ENCODE results near the gene PROB1. TPM values are rescaled to one million over a fixed set of nuclear protein-coding genes. Genes with fewer than 3 reads are reported as not detected.
A peak's percentile ranks its signal among the peaks of the same experiment; 100 is the strongest.

Gene PROB1
- polyA plus RNA-seq, 3 donors from 2014 or later, result 0.39 to 1.4 TPM; not detected in 1

- Mint-ChIP-seq H3K9me3 (no peaks in the 10 kb centered on the region), H3K36me3 (peaks cover 0 to 10% (median 0%) of the 10 kb centered on the region in 3 donors), H3K27me3 (ENCODE audit: low read depth in 3 of 3) (peaks cover 4 to 8% (median 6%) of the 10 kb centered on the region in 3 donors), H3K4me3 (no peak overlapping the region), H3K27ac (peak overlapping the region in 2 of 6 donors; percentile 14 to 38), H3K4me1 (peaks cover 15 to 16% of the 10 kb centered on the region in 2 donors)
- DNase-seq, result no peak
These were observed 13.3 kb upstream of the PROB1 start for GRCh38 chr5:139408191-139408590.

GRCh38 chr5:139407517-139407916, 12.6 kb upstream of the PROB1 start:
- peaks cover 4 to 8% (median 6%) of the 10 kb centered on the region in 3 donors for H3K27me3 Mint-ChIP-seq (ENCODE audit: low read depth in 3 of 3)
- DNase-seq, result no peak
- peaks cover 21 to 23% of the 10 kb centered on the region in 2 donors for H3K4me1 Mint-ChIP-seq
- peaks cover 0 to 10% (median 0%) of the 10 kb centered on the region in 3 donors for H3K36me3 Mint-ChIP-seq
- no peaks in the 10 kb centered on the region for H3K9me3 Mint-ChIP-seq
- peak overlapping the region in 1 of 6 donors; percentile 14 for H3K27ac Mint-ChIP-seq
- H3K4me3 Mint-ChIP-seq, result no peak overlapping the region

- Mint-ChIP-seq H3K4me3 (no peak overlapping the region), H3K9me3 (no peaks in the 10 kb centered on the region), H3K36me3 (peaks cover 0 to 10% (median 0%) of the 10 kb centered on the region in 3 donors), H3K27ac (no peak overlapping the region), H3K4me1 (peaks cover 22 to 25% of the 10 kb centered on the region in 2 donors), H3K27me3 (ENCODE audit: low read depth in 3 of 3) (peaks cover 4 to 9% (median 8%) of the 10 kb centered on the region in 3 donors)
- DNase-seq, result no peak
These were observed 12.1 kb upstream of the PROB1 start for GRCh38 chr5:139406963-139407362.

- DNase-seq, result no peak
- Mint-ChIP-seq H3K36me3 (peaks cover 0 to 6% (median 0%) of the 10 kb centered on the region in 3 donors), H3K4me3 (peak overlapping the region; percentile 92 to 97 (median 96)), H3K4me1 (peaks cover 23 to 29% of the 10 kb centered on the region in 2 donors), H3K27me3 (ENCODE audit: low read depth in 3 of 3) (peaks cover 4 to 9% (median 8%) of the 10 kb centered on the region in 3 donors), H3K27ac (peak overlapping the region; percentile 97 to 99 (median 98)), H3K9me3 (no peaks in the 10 kb centered on the region)
These were observed 9.6 kb upstream of the PROB1 start for GRCh38 chr5:139404484-139404840.

DNA sequence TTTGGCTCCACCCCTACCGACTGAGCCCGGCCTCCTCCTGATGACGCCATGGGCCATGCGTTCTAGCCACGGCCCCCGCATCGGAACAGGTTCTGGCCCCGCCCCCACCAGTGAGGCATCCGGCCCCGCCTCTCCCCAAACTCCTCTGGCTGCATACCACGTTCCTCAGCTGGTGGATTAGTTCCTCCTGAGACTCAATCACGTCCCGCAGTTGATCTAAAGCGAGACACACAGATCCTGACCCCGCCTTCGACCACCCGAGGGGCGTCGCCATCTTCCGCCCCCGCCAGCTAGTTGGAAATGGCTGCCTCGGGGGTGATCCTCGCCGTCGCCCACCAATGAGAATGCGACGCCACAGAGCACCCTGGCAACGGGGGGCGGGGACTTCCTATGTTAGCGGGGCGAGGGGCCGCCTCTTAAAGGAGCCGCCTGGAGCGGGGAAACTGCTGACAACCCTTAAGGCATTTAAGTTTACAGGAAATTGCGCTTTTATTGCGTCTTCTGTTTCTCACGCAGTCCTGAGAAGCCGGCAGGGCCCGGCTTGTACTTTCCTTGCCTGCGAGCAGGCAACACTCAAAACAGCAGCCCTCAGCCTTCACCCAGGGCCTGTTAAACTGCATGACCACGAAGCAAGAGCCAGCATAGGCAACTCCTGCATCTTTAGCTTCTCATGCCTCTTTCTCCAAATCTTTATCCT, 9.0 kb upstream of the PROB1 start, which contains the start of gene SPATA24:
TSS of gene SPATA24 (minus strand) at position 303 of the 697 bp plus-strand sequence. CDS start at position 274, 29 bp downstream.
- peaks cover 0 to 10% (median 0%) of the 10 kb centered on the region in 3 donors for H3K36me3 Mint-ChIP-seq

DNA sequence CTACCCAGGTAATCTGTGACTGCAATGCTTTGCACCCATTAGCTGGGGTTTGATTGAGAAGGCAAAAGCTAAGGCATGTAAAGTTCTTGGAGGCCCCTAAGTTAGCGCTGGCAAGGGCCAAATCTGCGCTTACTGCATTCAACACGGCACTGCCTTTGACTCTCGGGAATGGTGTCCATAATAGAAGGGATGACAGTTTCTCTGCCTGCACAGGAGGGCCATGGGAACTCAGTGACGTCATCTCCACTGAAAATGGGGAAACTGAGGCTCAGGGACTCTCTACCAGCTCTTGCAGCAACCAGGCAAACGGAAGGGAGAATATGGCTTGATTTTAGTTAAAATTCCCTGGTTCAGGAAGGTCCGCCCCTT, 8.5 kb upstream of the PROB1 start:
- Mint-ChIP-seq H3K4me1 (peaks cover 27 to 33% of the 10 kb centered on the region in 2 donors), H3K27me3 (ENCODE audit: low read depth in 3 of 3) (peaks cover 4 to 9% (median 8%) of the 10 kb centered on the region in 3 donors), H3K4me3 (peak overlapping the region; percentile 92 to 97 (median 96)), H3K9me3 (no peaks in the 10 kb centered on the region), H3K27ac (peak overlapping the region; percentile 97 to 99 (median 98)), H3K36me3 (peaks cover 0 to 10% (median 0%) of the 10 kb centered on the region in 3 donors)
- DNase-seq, result no peak

More for the DNA sequence above, 9.0 kb upstream of the PROB1 start, which contains the start of gene SPATA24:
- Mint-ChIP-seq H3K4me1 (peaks cover 27 to 33% of the 10 kb centered on the region in 2 donors), H3K27ac (peak within 1 kb of the TSS; percentile 97 to 99 (median 98)), H3K4me3 (peak within 1 kb of the TSS; percentile 92 to 97 (median 96)), H3K9me3 (no peaks in the 10 kb centered on the region), H3K27me3 (ENCODE audit: low read depth in 3 of 3) (peaks cover 4 to 9% (median 8%) of the 10 kb centered on the region in 3 donors)
- peak; percentile 95 to 96 (median 96) for DNase-seq

DNA sequence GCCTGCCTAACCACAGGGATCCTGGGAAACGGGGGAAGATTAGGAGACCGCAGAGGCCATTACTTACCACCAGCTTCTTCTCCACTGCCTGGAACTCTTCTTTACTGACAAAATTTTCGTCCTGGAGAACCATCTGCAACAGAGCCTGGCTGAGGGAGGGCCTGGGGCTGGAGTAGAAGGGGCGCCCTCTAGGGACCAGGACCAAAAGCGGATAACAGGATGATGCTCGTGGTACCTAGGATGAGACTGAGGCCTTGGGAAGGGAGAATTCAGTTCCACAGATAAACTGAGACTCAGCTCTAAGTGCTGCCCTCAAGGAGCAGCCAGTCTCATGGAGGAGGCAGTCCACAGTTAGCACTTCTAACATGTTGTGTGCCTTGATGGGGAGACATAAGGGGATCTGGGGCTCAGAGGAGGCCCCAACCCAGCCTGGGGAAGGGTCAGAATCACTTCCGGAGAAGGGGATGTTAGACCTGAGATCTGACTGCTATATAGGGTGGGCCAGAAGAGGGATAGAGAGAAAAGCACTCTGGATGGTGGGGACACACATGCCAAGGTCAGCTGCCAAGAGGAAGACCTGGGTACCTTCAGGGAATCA, 7.8 kb upstream of the PROB1 start:
- H3K4me3 Mint-ChIP-seq, result peak overlapping the region; percentile 92 to 97 (median 96)
- H3K9me3 Mint-ChIP-seq, result no peaks in the 10 kb centered on the region
- H3K27me3 Mint-ChIP-seq (ENCODE audit: low read depth in 3 of 3), result peaks cover 4 to 9% (median 6%) of the 10 kb centered on the region in 3 donors
- peaks cover 27 to 33% of the 10 kb centered on the region in 2 donors for H3K4me1 Mint-ChIP-seq
- H3K36me3 Mint-ChIP-seq, result peaks cover 0 to 6% (median 0%) of the 10 kb centered on the region in 3 donors
- peak overlapping the region; percentile 97 to 99 (median 98) for H3K27ac Mint-ChIP-seq
- no peak for DNase-seq

- H3K36me3 Mint-ChIP-seq, result peaks cover 0 to 5% (median 0%) of the 10 kb centered on the region in 3 donors
- no peak for DNase-seq
- H3K27ac Mint-ChIP-seq, result no peak overlapping the region
- H3K4me1 Mint-ChIP-seq, result peaks cover 27 to 33% of the 10 kb centered on the region in 2 donors
- no peak overlapping the region for H3K4me3 Mint-ChIP-seq
- no peaks in the 10 kb centered on the region for H3K9me3 Mint-ChIP-seq
- peaks cover 4 to 9% (median 8%) of the 10 kb centered on the region in 3 donors for H3K27me3 Mint-ChIP-seq (ENCODE audit: low read depth in 3 of 3)
These were observed 6.6 kb upstream of the PROB1 start for GRCh38 chr5:139401546-139401945.

GRCh38 chr5:139399501-139400121, 4.7 kb upstream of the PROB1 start:
- Mint-ChIP-seq H3K36me3 (peaks cover 0 to 5% (median 0%) of the 10 kb centered on the region in 3 donors), H3K27me3 (ENCODE audit: low read depth in 3 of 3) (peaks cover 4 to 11% (median 8%) of the 10 kb centered on the region in 3 donors), H3K4me3 (peak overlapping the region in 2 of 5 donors; percentile 5 to 7), H3K9me3 (no peaks in the 10 kb centered on the region), H3K4me1 (peaks cover 26 to 32% of the 10 kb centered on the region in 2 donors), H3K27ac (peak overlapping the region in 2 of 6 donors; percentile 8 to 12)
- DNase-seq, result no peak

DNA sequence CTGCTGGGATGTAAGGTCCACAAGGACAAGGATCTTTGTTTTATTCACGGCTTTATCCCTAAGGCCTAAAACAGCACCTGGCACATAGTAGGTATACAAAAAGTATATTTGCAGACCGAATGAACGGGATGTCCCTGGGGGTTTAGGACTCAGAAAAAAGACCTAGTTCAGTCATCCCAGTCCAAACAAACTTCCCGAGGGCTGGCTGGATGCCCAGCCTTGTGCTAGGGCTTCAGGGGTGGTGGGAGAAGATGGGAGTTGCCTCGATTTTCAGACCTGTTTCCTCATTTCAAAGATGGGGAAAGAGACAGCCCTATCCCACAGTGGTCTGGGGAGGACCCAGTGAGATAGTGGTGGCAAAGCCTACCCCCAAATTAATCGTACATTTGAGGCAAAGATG, 3.0 kb upstream of the PROB1 start:
- Mint-ChIP-seq H3K27ac (no peak overlapping the region), H3K27me3 (ENCODE audit: low read depth in 3 of 3) (peaks cover 0 to 5% (median 2%) of the 10 kb centered on the region in 3 donors), H3K4me3 (no peak overlapping the region), H3K4me1 (peaks cover 18 to 21% of the 10 kb centered on the region in 2 donors), H3K9me3 (no peaks in the 10 kb centered on the region), H3K36me3 (peaks cover 0 to 5% (median 0%) of the 10 kb centered on the region in 3 donors)
- DNase-seq, result no peak

DNA sequence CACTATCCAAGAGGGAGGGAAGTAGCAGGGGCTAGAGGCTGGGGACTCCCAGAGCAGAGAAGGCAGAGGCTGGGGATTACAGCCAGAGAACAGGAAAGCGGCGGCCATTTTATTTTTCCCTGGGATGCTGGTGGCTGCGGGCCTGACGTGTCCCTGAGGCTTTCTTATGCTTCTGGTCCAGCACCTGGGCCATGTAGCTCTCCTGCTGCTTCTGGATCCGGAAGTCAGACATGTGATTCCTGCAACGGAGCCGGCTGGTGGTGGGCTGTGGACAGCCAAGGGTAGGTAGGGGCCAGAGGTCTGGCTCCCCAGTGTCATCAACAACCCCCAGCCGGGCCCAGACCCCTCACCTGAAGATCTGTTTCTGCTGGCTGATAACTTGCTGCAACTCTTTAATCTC, 1.8 kb upstream of the PROB1 start:
- peaks cover under 1 to 5% (median 2%) of the 10 kb centered on the region in 3 donors for H3K27me3 Mint-ChIP-seq (ENCODE audit: low read depth in 3 of 3)
- H3K4me1 Mint-ChIP-seq, result peaks cover 19 to 23% of the 10 kb centered on the region in 2 donors
- DNase-seq, result no peak
- no peaks in the 10 kb centered on the region for H3K9me3 Mint-ChIP-seq
- H3K36me3 Mint-ChIP-seq, result peaks cover 0 to 5% (median 0%) of the 10 kb centered on the region in 3 donors
- H3K27ac Mint-ChIP-seq, result no peak overlapping the region
- H3K4me3 Mint-ChIP-seq, result no peak overlapping the region

- H3K4me1 Mint-ChIP-seq, result peaks cover 25 to 29% of the 10 kb centered on the region in 2 donors
- no peak for DNase-seq
- peaks cover 2 to 7% (median 7%) of the 10 kb centered on the region in 3 donors for H3K27me3 Mint-ChIP-seq (ENCODE audit: low read depth in 3 of 3)
- H3K9me3 Mint-ChIP-seq, result no peaks in the 10 kb centered on the region
- no peak overlapping the region for H3K27ac Mint-ChIP-seq
- peaks cover 0 to 5% (median 0%) of the 10 kb centered on the region in 3 donors for H3K36me3 Mint-ChIP-seq
- H3K4me3 Mint-ChIP-seq, result peak overlapping the region in 2 of 5 donors; percentile 35 to 47
These were observed 1.1 kb upstream of the PROB1 start for GRCh38 chr5:139395844-139396640.
